GM18520 (cell line): ENCODE measurements around the gene OR7A5.
"Not testable (repeated sequence)": the region's sequence is repeated elsewhere in the genome, so short reads cannot be mapped to it uniquely, and the experiment has no call there.

Experiments used
- ATAC-seq: cut with Tn5 transposase; IDR thresholded peaks from one replicate; pipeline ENCODE4 v1.9.1; 2021; ENCODE audit not compliant: unreplicated experiment

Gene OR7A5

DNA sequence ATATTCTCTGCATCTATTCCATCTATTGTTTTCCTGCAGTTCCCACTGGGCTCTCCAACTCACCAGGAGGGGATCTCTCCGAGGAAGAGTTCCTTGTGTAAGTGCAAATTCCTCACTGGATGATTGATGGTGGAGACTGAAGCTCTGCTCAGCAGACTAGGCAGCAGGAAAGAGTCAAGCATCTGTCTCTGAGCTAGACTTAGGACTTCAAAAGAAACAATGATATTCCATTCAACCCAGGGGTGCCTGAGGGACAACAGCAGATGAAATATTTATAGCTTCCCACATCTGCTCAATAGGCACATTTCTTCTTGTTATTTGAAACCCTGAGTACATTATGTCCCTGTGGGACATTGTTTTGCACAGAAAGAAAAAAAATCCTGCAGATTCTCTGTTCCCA lies at the start of gene OR7A5, which contains the start of gene OR7C1:
Gene OR7A5 (minus strand): TSS at position 175 of the 400 bp plus-strand sequence. CDS start 6,944 bp downstream, outside the sequence.
Gene OR7C1 (minus strand): TSS at position 175 of the 400 bp plus-strand sequence. CDS start 35,049 bp downstream, outside the sequence.
- ATAC-seq = no peak

DNA sequence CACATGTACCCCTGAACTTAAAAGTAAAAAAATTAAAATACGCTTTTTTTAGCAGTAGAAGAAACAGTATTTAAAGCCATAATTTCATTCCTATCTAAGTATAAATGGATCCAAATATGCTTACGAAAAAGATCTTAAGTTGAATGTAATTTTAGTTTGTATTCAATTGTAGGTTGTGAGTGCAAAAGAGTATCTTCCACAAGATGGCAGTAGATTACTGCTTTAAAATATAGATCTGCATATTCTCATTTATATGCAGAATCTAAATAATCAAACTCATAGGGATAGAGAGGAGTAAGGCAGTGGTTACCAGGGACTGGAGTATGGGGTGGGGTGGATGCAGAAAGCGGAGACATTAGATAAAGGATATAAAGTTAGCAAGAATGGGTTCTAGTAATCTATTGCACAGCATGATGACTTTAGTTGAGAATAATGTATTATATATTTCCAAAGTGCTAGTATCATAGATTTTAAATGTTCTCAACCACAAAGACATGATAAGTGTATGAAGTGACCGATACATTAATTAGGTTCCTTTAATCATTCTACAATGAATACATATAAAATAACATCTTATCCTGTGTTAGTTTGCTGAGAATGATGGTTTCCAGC lies 36.7 kb upstream of the OR7A5 start:
- ATAC-seq = no peak

- ATAC-seq = no peak
Measured at GRCh38 chr19:14868497-14868896, 33.5 kb upstream of the OR7A5 start.

- ATAC-seq = no peak
Measured at GRCh38 chr19:14848822-14849221, 13.8 kb upstream of the OR7A5 start, which contains the start of gene OR7A10. OR7A10 (minus strand) TSS chr19:14848922; CDS start chr19:14841877, 7,045 bp downstream.

DNA sequence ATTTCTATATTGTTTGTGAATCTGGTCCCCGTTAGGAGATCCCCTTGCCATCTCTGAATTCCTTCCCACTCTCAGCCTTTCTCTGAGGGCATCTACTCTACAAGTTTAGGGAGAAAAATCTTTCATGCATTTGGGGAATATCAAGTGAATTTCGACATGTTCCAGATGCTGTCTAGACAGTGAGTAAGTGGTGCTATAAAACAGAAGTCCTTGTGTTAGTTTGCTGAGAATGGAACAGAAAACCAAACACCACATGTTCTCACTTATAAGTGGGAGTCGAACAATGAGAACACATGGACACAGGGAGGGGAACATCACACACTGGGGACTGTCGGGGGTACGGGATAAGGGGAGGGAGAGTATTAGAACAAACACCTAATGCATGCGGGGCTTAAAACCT lies 8.6 kb upstream of the OR7A5 start:
- ATAC-seq = no peak

- ATAC-seq = no peak
Measured at GRCh38 chr19:14843169-14843568, 8.2 kb upstream of the OR7A5 start.

- ATAC-seq = no peak
Measured at GRCh38 chr19:14840206-14840605, 5.2 kb upstream of the OR7A5 start.

DNA sequence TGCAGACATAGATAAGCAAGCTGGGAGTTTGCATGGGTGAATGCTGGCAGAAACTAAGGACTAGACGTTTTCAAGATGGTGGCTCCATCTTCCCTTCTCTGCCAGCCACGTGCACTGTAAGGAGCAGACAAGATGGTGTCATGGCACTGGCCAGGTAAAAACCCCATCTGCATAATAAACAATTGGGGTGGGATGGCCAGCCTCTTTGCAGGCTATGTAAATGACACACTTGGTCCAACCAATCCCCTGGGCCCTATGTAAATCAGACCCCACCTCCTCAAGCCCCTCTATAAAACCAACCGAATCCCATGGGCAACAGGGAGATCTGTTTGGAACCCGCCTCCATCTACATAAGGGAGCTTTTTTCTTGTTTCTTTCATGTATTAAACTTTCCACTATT lies 2.4 kb upstream of the OR7A5 start:
- ATAC-seq = no peak

DNA sequence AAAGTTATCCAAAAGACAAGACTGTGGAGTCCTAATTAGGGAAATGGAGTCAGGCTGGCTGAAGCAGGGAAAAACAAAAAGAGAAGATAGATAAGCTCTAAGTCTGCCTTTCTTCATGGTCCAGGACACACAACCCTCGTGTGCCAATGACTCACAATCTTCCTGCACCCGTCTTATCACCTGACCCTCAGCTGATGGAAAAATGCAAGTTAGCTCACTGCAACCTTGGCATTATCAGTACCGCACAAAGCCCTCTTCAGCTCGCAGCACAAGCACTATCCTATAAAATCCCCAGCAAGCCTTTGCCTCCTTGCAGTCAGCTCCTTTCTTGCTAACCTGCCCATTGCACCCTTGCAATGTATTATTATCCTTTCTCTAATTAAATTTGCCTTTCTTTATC lies 4.3 kb downstream of the OR7A5 start:
- ATAC-seq = no peak

- ATAC-seq = no peak
Measured at GRCh38 chr19:14826006-14826405, 9.0 kb downstream of the OR7A5 start.

- no peak for ATAC-seq
Measured at GRCh38 chr19:14821937-14822336, 13.0 kb downstream of the OR7A5 start.

GRCh38 chr19:14818588-14818987 lies 16.4 kb downstream of the OR7A5 start:
- ATAC-seq = no peak

DNA sequence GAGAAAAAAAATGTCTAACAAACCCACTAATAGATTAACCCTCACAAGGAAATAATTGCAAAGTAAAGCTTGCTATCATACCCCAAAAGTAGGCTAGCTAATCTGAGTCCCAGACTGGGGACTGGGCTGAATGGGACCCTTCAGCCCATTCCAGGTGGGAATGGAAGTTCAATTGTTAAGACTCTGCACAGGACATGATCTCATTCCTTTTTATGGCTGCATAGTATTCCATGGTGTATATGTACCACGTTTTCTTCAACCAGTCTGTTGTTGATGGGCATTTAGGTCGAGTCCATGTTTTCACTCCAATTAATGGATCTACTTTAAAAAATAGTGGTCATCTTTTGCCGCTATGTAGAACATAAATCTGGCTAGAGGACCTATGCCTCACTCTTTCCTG lies 17.9 kb downstream of the OR7A5 start:
- ATAC-seq = no peak

- ATAC-seq = no peak
Measured at GRCh38 chr19:14814982-14815652, 19.9 kb downstream of the OR7A5 start.

DNA sequence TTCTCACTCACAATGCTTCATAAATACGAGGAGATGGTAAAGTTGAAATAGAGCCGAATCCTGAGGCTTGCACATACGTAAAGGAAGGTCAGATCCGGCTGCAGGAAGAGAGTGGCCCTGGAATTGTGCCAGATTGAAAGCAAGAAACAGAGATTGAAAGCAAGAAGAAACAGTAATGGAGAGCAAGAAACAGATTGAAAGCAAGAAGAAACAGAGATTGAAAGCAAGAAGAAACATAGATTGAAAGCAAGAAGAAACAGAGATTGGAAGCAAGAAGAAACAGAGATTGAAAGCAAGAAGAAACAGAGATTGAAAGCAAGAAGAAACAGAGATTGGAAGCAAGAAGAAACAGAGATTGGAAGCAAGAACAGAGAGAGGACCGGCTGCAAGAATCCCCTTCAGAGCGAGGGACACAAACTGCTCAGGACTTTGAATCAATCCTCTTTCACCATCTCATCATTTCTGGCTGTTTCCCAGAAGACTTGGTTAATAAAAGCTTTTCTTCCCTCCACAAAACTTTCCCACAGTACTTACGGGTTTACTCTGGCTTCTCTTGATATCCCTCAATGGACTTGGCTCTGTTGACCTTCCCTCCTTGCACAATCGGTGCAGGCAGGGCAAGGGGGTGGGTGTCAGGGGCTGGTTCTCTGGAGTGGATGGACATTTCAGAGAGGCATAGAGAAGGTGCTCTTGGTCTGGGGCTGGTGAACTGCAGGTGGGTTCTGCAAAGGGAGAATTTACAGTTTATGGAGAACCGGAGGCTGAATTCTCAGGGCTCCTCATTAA lies 25.5 kb downstream of the OR7A5 start:
- no peak for ATAC-seq

- ATAC-seq = no peak
Measured at GRCh38 chr19:14804765-14805164, 30.2 kb downstream of the OR7A5 start.

- no peak for ATAC-seq
Measured at GRCh38 chr19:14798760-14799159, 36.2 kb downstream of the OR7A5 start.

GRCh38 chr19:14796021-14796420 lies 39.0 kb downstream of the OR7A5 start:
- no peak for ATAC-seq

DNA sequence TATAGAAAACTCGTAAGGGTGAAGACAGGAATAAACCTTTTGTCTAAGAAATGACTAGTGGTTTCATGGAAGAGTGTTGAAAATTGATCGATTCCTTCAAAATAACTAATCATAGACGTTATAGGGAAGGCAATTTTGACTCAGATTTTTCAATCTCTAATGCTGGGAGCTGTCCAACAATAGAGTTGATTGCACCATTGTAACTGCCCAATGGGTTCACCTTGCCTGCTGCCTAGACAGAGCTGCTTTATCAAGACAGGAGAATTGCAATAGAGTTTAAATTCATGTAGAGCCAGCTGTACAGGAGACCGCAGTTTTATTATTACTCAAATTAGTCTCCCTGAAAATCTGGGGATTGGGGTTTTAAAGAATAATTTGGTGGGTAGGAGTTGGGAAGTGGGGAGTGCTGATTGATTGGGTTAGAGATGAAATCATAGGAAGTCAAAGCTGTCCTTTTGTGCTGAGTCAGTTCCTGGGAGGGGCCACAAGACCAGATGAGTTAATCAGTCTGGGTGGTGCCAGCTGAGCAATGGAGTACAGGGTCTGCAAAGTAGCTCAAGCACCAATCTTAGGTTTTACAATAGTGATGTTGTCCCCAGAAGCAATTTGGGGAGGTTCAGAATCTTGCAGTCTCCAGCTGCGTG lies 39.8 kb downstream of the OR7A5 start:
- ATAC-seq = no peak

DNA sequence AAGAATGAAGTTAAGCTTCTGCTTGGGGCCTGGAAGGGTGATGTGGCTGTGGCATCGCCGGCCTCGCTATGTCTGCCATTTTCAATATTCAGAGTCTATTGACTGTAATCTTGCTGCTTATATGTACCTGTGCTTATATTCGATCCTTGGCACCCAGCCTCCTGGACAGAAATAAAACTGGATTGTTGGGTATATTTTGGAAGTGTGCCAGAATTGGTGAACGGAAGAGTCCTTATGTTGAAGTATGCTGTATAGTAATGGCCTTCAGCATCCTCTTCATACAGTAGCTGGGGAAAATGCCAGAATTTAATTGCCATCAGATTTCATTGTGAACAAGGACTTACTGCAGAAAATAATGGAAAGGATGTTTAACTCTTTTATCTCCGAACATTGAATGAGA lies 42.7 kb downstream of the OR7A5 start:
- not testable (repeated sequence) for ATAC-seq

GRCh38 chr19:14786421-14786851 lies 48.5 kb downstream of the OR7A5 start:
- no peak for ATAC-seq
